ENCODE results near the gene SATB1.

The SATB1 gene

GRCh38 chr3:18428991-18429745 is 4.0 kb upstream of the SATB1 start:
- H3K4me3 ChIP-seq (ENCODE audit: low read length): no peak overlapping the region
- H3K9ac ChIP-seq (ENCODE audit: low read depth, low read length): no peak overlapping the region
- H3K4me2 ChIP-seq (ENCODE audit: low read length): no peak overlapping the region
- peaks cover 3% of the 10 kb centered on the region for H3K4me1 ChIP-seq (ENCODE audit: control insufficient read depth, insufficient read depth, low read length)
- no peaks in the 10 kb centered on the region for H3K36me3 ChIP-seq (ENCODE audit: insufficient read depth, low read length)
- H3K9me3 ChIP-seq (replicated peaks; ENCODE audit: low read length): no peaks in the 10 kb centered on the region
- H3K27me3 ChIP-seq (ENCODE audit: control insufficient read depth, insufficient read depth, low read length): peaks cover 60% of the 10 kb centered on the region

- Histone ChIP-seq H3K36me3 (ENCODE audit: insufficient read depth, low read length) (no peaks in the 10 kb centered on the region), H3K4me3 (ENCODE audit: low read length) (no peak overlapping the region), H3K4me1 (ENCODE audit: control insufficient read depth, insufficient read depth, low read length) (peaks cover 3% of the 10 kb centered on the region), H3K9me3 (replicated peaks; ENCODE audit: low read length) (no peaks in the 10 kb centered on the region), H3K27me3 (ENCODE audit: control insufficient read depth, insufficient read depth, low read length) (peaks cover 57% of the 10 kb centered on the region), H3K4me2 (ENCODE audit: low read length) (no peak overlapping the region), H3K9ac (ENCODE audit: low read depth, low read length) (no peak overlapping the region)
Observed at GRCh38 chr3:18428036-18428435, 2.9 kb upstream of the SATB1 start.

- no peak overlapping the region for H3K4me2 ChIP-seq (ENCODE audit: low read length)
- H3K9ac ChIP-seq (ENCODE audit: low read depth, low read length): no peak overlapping the region
- peaks cover 3% of the 10 kb centered on the region for H3K4me1 ChIP-seq (ENCODE audit: control insufficient read depth, insufficient read depth, low read length)
- H3K9me3 ChIP-seq (replicated peaks; ENCODE audit: low read length): no peaks in the 10 kb centered on the region
- H3K4me3 ChIP-seq (ENCODE audit: low read length): no peak overlapping the region
- peaks cover 48% of the 10 kb centered on the region for H3K27me3 ChIP-seq (ENCODE audit: control insufficient read depth, insufficient read depth, low read length)
- H3K36me3 ChIP-seq (ENCODE audit: insufficient read depth, low read length): no peaks in the 10 kb centered on the region
Observed at GRCh38 chr3:18426597-18427193, 1.6 kb upstream of the SATB1 start.

GRCh38 chr3:18425641-18426257 is 610 bp upstream of the SATB1 start:
- Histone ChIP-seq H3K4me3 (ENCODE audit: low read length) (peak overlapping the region; percentile 73), H3K36me3 (ENCODE audit: insufficient read depth, low read length) (no peaks in the 10 kb centered on the region), H3K4me1 (ENCODE audit: control insufficient read depth, insufficient read depth, low read length) (peaks cover 3% of the 10 kb centered on the region), H3K9ac (ENCODE audit: low read depth, low read length) (no peak overlapping the region), H3K27me3 (ENCODE audit: control insufficient read depth, insufficient read depth, low read length) (peaks cover 40% of the 10 kb centered on the region), H3K9me3 (replicated peaks; ENCODE audit: low read length) (no peaks in the 10 kb centered on the region), H3K4me2 (ENCODE audit: low read length) (peak overlapping the region; percentile 91)

- Histone ChIP-seq H3K27me3 (ENCODE audit: control insufficient read depth, insufficient read depth, low read length) (peaks cover 25% of the 10 kb centered on the region), H3K4me1 (ENCODE audit: control insufficient read depth, insufficient read depth, low read length) (peaks cover 3% of the 10 kb centered on the region), H3K4me3 (ENCODE audit: low read length) (peak overlapping the region; percentile 73), H3K4me2 (ENCODE audit: low read length) (peak overlapping the region; percentile 96), H3K9me3 (replicated peaks; ENCODE audit: low read length) (no peaks in the 10 kb centered on the region), H3K36me3 (ENCODE audit: insufficient read depth, low read length) (no peaks in the 10 kb centered on the region), H3K9ac (ENCODE audit: low read depth, low read length) (peak overlapping the region; percentile 74)
Observed at GRCh38 chr3:18424213-18424728, 868 bp downstream of the SATB1 start.

- Histone ChIP-seq H3K4me2 (ENCODE audit: low read length) (peak overlapping the region; percentile 96), H3K9ac (ENCODE audit: low read depth, low read length) (peak overlapping the region; percentile 74), H3K36me3 (ENCODE audit: insufficient read depth, low read length) (no peaks in the 10 kb centered on the region), H3K9me3 (replicated peaks; ENCODE audit: low read length) (no peaks in the 10 kb centered on the region), H3K4me3 (ENCODE audit: low read length) (peak overlapping the region; percentile 73), H3K27me3 (ENCODE audit: control insufficient read depth, insufficient read depth, low read length) (peaks cover 18% of the 10 kb centered on the region), H3K4me1 (ENCODE audit: control insufficient read depth, insufficient read depth, low read length) (peaks cover 3% of the 10 kb centered on the region)
Observed at GRCh38 chr3:18423401-18424212, 1.5 kb downstream of the SATB1 start.

- Histone ChIP-seq H3K4me3 (ENCODE audit: low read length) (peak overlapping the region; percentile 73), H3K36me3 (ENCODE audit: insufficient read depth, low read length) (no peaks in the 10 kb centered on the region), H3K27me3 (ENCODE audit: control insufficient read depth, insufficient read depth, low read length) (peaks cover 14% of the 10 kb centered on the region), H3K4me2 (ENCODE audit: low read length) (peak overlapping the region; percentile 96), H3K9ac (ENCODE audit: low read depth, low read length) (peak overlapping the region; percentile 74), H3K9me3 (replicated peaks; ENCODE audit: low read length) (no peaks in the 10 kb centered on the region), H3K4me1 (ENCODE audit: control insufficient read depth, insufficient read depth, low read length) (peaks cover 3% of the 10 kb centered on the region)
Observed at GRCh38 chr3:18422972-18423371, 2.2 kb downstream of the SATB1 start.

GRCh38 chr3:18420555-18420954 is 4.6 kb downstream of the SATB1 start:
- H3K36me3 ChIP-seq (ENCODE audit: insufficient read depth, low read length): no peaks in the 10 kb centered on the region
- H3K27me3 ChIP-seq (ENCODE audit: control insufficient read depth, insufficient read depth, low read length): no peaks in the 10 kb centered on the region
- no peak overlapping the region for H3K4me2 ChIP-seq (ENCODE audit: low read length)
- no peaks in the 10 kb centered on the region for H3K9me3 ChIP-seq (replicated peaks; ENCODE audit: low read length)
- H3K4me1 ChIP-seq (ENCODE audit: control insufficient read depth, insufficient read depth, low read length): no peaks in the 10 kb centered on the region
- no peak overlapping the region for H3K9ac ChIP-seq (ENCODE audit: low read depth, low read length)
- no peak overlapping the region for H3K4me3 ChIP-seq (ENCODE audit: low read length)

- H3K27me3 ChIP-seq (ENCODE audit: control insufficient read depth, insufficient read depth, low read length): no peaks in the 10 kb centered on the region
- H3K4me3 ChIP-seq (ENCODE audit: low read length): no peak overlapping the region
- H3K36me3 ChIP-seq (ENCODE audit: insufficient read depth, low read length): no peaks in the 10 kb centered on the region
- no peak overlapping the region for H3K4me2 ChIP-seq (ENCODE audit: low read length)
- H3K9me3 ChIP-seq (replicated peaks; ENCODE audit: low read length): no peaks in the 10 kb centered on the region
- no peak overlapping the region for H3K9ac ChIP-seq (ENCODE audit: low read depth, low read length)
- no peaks in the 10 kb centered on the region for H3K4me1 ChIP-seq (ENCODE audit: control insufficient read depth, insufficient read depth, low read length)
Observed at GRCh38 chr3:18419232-18419631, 5.9 kb downstream of the SATB1 start.

- no peaks in the 10 kb centered on the region for H3K4me1 ChIP-seq (ENCODE audit: control insufficient read depth, insufficient read depth, low read length)
- H3K4me3 ChIP-seq (ENCODE audit: low read length): no peak overlapping the region
- no peaks in the 10 kb centered on the region for H3K36me3 ChIP-seq (ENCODE audit: insufficient read depth, low read length)
Observed at GRCh38 chr3:18417904-18418572, 7.1 kb downstream of the SATB1 start.

More at GRCh38 chr3:18417904-18418572, 7.1 kb downstream of the SATB1 start:
- Histone ChIP-seq H3K9me3 (replicated peaks; ENCODE audit: low read length) (no peaks in the 10 kb centered on the region), H3K27me3 (ENCODE audit: control insufficient read depth, insufficient read depth, low read length) (no peaks in the 10 kb centered on the region), H3K4me2 (ENCODE audit: low read length) (no peak overlapping the region), H3K9ac (ENCODE audit: low read depth, low read length) (no peak overlapping the region)

Measured in skeletal muscle satellite cell (primary cell).